Keratinocyte (primary cell): ENCODE measurements around the gene LRRC31. TPM values are rescaled to one million over a fixed set of nuclear protein-coding genes. Genes with fewer than 3 reads are reported as not detected.

Experiments used
- DNase-seq: peaks from one replicate; pipeline ENCODE4 v3.0.0-alpha.2; 2011; ENCODE audit warnings: low read depth, missing footprints, low spot score
- FAIRE-seq: peaks from 2 replicates; lab custom pipeline; 2011; peaks lifted over from hg19 to GRCh38; lab: Jason Lieb, UNC
- H2AFZ ChIP-seq: 2 replicates; pipeline ENCODE4 v1.6.0; 2012; ENCODE audit warnings: low read length, control low read depth, inconsistent platforms; ENCODE audit not compliant: control insufficient read depth
- H3K27ac ChIP-seq: 2 replicates; pipeline ENCODE4 v1.5.1; 2011; ENCODE audit warnings: low read length; ENCODE audit not compliant: control insufficient read depth, insufficient read depth
- H3K27me3 ChIP-seq: 3 replicates; pipeline ENCODE4 v1.6.0; 2011; ENCODE audit warnings: low read length; ENCODE audit not compliant: control insufficient read depth, insufficient read depth; ENCODE audit errors: extremely low read depth
- H3K36me3 ChIP-seq, 2 experiments: 2 replicates in 1 of 2; 3 replicates in 1 of 2; pipeline ENCODE4 v1.5.1; 2011; ENCODE audit warnings: low read length in 2 of 2, mild to moderate bottlenecking in 1 of 2; ENCODE audit not compliant: control insufficient read depth in 2 of 2, insufficient read depth in 2 of 2; ENCODE audit errors: extremely low read depth in 1 of 2
- H3K4me1 ChIP-seq: 3 replicates; pipeline ENCODE4 v1.5.1; 2011; ENCODE audit warnings: low read length; ENCODE audit not compliant: control insufficient read depth, insufficient read depth; ENCODE audit errors: extremely low read depth
- H3K4me2 ChIP-seq: 3 replicates; pipeline ENCODE4 v1.6.0; 2011; ENCODE audit warnings: low read depth, low read length; ENCODE audit not compliant: control insufficient read depth, insufficient read depth; ENCODE audit errors: extremely low read depth
- H3K4me3 ChIP-seq, 3 experiments: fragments of 200-600 bp in 1 of 3; sonication (generic) in 1 of 3; 2 replicates in 2 of 3; 3 replicates in 1 of 3; pipeline ENCODE4 v1.5.1; 2011 to 2016; ENCODE audit warnings: low read length in 3 of 3, mild to moderate bottlenecking in 3 of 3, control low read depth in 2 of 3, inconsistent platforms in 1 of 3, low read depth in 1 of 3, mixed read lengths in 1 of 3, mixed run types in 1 of 3, moderate library complexity in 1 of 3; ENCODE audit not compliant: control insufficient read depth in 2 of 3, insufficient read depth in 2 of 3; ENCODE audit errors: extremely low read depth in 1 of 3
- H3K79me2 ChIP-seq: 2 replicates; pipeline ENCODE4 v1.6.0; 2012; ENCODE audit warnings: low read length; ENCODE audit not compliant: control insufficient read depth, insufficient read depth
- H3K9ac ChIP-seq: 3 replicates; pipeline ENCODE4 v1.6.0; 2011; ENCODE audit warnings: low read length; ENCODE audit not compliant: control insufficient read depth, insufficient read depth; ENCODE audit errors: extremely low read depth
- H3K9me1 ChIP-seq: 3 replicates; pipeline ENCODE4 v1.6.0; 2011; ENCODE audit warnings: low read length; ENCODE audit not compliant: control insufficient read depth, insufficient read depth; ENCODE audit errors: extremely low read depth
- H3K9me3 ChIP-seq: 2 replicates; pipeline ENCODE4 v1.5.1; 2012; ENCODE audit warnings: low read depth, low read length; ENCODE audit not compliant: control insufficient read depth
- H4K20me1 ChIP-seq: 3 replicates; pipeline ENCODE4 v1.6.0; 2011; ENCODE audit warnings: low read length; ENCODE audit not compliant: control insufficient read depth, insufficient read depth; ENCODE audit errors: extremely low read depth
- EZH2 ChIP-seq: IDR thresholded peaks from one replicate; pipeline ENCODE4 v1.6.1; 2012; ENCODE audit warnings: inconsistent platforms, mild to moderate bottlenecking, low read length, moderate library complexity
- dilution Hi-C: fragments of 300-500 bp; cut with MboI; formaldehyde crosslinking; loops from one replicate; pipeline ENCODE4 v1.7.0; 2020; ENCODE audit warnings: low sequenced_read_pairs; ENCODE audit not compliant: extremely low pct_ligation_motif_present
- polyA plus RNA-seq, 5 experiments: library from polyadenylated mRNA; depleted of rRNA in 3 of 5; stranded (reverse) in 3 of 5; stranded (forward) in 1 of 5; unstranded in 1 of 5; fragments of >200 nt; gene quantifications; 1 replicate in 1 of 5; 2 replicates in 3 of 5; 3 replicates in 1 of 5; pipeline versions ENCODE4 v1.2.1 to v1.2.3, GENCODE V29; 2011 to 2012; ENCODE audit warnings: missing spikeins in 2 of 5, low read depth in 1 of 5, low replicate concordance in 1 of 5
- TF ChIP-seq, protein P1 (sequence below), 3 experiments: IDR thresholded peaks in 1 of 3; conservative IDR thresholded peaks in 1 of 3; optimal IDR thresholded peaks in 1 of 3; 2 replicates in 2 of 3; 3 replicates in 1 of 3; pipeline versions ENCODE3 to v1.5.1; 2011; ENCODE audit warnings: low read length in 3 of 3, mild to moderate bottlenecking in 3 of 3, moderate library complexity in 2 of 3, control low read depth in 1 of 3, inconsistent platforms in 1 of 3; ENCODE audit not compliant: insufficient read depth in 2 of 3; ENCODE audit errors: extremely low read depth in 1 of 3

LRRC31 gene
- polyA plus RNA-seq, 1 donor (not counting 4 experiments of a cell fraction or from before 2014, with no cell fraction given), result not detected

DNA sequence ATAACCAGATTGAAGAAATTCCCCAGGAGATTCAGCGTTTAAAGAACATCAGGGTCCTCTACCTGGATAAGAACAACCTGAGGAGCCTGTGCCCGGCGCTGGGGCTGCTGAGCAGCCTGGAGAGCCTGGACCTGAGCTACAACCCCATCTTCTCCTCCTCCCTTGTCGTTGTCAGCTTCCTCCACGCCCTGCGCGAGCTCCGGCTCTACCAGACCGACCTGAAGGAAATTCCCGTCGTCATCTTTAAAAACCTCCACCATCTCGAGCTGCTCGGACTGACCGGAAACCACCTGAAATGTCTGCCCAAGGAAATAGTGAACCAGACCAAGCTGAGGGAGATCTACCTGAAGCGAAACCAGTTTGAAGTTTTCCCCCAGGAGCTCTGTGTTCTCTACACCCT, 47.6 kb downstream of the LRRC31 start:
- H3K9me1 ChIP-seq, result no peaks in the 10 kb centered on the region
- no peak overlapping the region for H3K4me3 ChIP-seq
- H3K27me3 ChIP-seq, result peaks cover 5% of the 10 kb centered on the region
- H3K79me2 ChIP-seq, result no peaks in the 10 kb centered on the region
- H3K27ac ChIP-seq, result no peak overlapping the region
- TF ChIP-seq, protein P1, sequence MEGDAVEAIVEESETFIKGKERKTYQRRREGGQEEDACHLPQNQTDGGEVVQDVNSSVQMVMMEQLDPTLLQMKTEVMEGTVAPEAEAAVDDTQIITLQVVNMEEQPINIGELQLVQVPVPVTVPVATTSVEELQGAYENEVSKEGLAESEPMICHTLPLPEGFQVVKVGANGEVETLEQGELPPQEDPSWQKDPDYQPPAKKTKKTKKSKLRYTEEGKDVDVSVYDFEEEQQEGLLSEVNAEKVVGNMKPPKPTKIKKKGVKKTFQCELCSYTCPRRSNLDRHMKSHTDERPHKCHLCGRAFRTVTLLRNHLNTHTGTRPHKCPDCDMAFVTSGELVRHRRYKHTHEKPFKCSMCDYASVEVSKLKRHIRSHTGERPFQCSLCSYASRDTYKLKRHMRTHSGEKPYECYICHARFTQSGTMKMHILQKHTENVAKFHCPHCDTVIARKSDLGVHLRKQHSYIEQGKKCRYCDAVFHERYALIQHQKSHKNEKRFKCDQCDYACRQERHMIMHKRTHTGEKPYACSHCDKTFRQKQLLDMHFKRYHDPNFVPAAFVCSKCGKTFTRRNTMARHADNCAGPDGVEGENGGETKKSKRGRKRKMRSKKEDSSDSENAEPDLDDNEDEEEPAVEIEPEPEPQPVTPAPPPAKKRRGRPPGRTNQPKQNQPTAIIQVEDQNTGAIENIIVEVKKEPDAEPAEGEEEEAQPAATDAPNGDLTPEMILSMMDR (optimal IDR thresholded peaks at IDR 0.05 in 1 of 3, IDR thresholded peaks at IDR 0.05 in 1 of 3, conservative IDR thresholded peaks at IDR 0.05 in 1 of 3; ENCODE audit: extremely low read depth in 1 of 3, insufficient read depth in 2 of 3, low read length in 3 of 3), result no peak
- no peak for TF ChIP-seq EZH2
- H3K9ac ChIP-seq, result no peak overlapping the region
- H2AFZ ChIP-seq, result no peak overlapping the region
- no peaks in the 10 kb centered on the region for H4K20me1 ChIP-seq
- FAIRE-seq (no peak), DNase-seq (no peak)
- dilution Hi-C loops, result no loop called here
- H3K36me3 ChIP-seq, result no peaks in the 10 kb centered on the region
- no peaks in the 10 kb centered on the region for H3K4me1 ChIP-seq
- no peak overlapping the region for H3K4me2 ChIP-seq
- H3K9me3 ChIP-seq, result no peaks in the 10 kb centered on the region

DNA sequence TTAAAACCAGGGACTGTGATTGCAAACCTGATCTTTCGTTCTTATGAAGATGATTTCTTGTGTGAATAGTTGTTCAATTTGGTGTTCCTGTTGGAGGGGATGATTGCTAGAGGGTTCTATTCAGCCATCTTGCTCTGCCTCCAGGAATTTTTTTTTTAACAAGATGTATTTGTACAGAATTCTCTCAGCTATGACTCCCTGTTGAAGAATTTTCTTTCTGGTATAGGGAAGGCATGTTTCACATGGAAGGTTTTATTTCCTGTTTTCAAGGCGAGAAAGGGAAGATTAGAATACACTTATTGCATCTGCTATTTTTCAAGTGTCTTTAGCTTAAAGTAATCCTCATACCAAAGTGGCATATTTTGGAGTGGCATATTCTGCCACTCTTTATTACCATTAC, 51.4 kb downstream of the LRRC31 start:
- peak overlapping the region; percentile 68 for H2AFZ ChIP-seq
- dilution Hi-C loops, result no loop called here

More for the DNA sequence above, 51.4 kb downstream of the LRRC31 start:
- Histone ChIP-seq H4K20me1 (no peaks in the 10 kb centered on the region), H3K4me3 (no peak overlapping the region), H3K9ac (no peak overlapping the region), H3K9me3 (peaks cover 3% of the 10 kb centered on the region), H3K9me1 (no peaks in the 10 kb centered on the region), H3K27ac (no peak overlapping the region), H3K79me2 (no peaks in the 10 kb centered on the region), H3K27me3 (peaks cover 5% of the 10 kb centered on the region), H3K36me3 (no peaks in the 10 kb centered on the region), H3K4me1 (no peaks in the 10 kb centered on the region), H3K4me2 (no peak overlapping the region)
- FAIRE-seq, result no peak
- TF ChIP-seq, protein P1 (optimal IDR thresholded peaks at IDR 0.05 in 1 of 3, IDR thresholded peaks at IDR 0.05 in 1 of 3, conservative IDR thresholded peaks at IDR 0.05 in 1 of 3; ENCODE audit: extremely low read depth in 1 of 3, insufficient read depth in 2 of 3, low read length in 3 of 3), result no peak
- TF ChIP-seq EZH2, result no peak
- no peak for DNase-seq
